Activated naive CD8-positive, alpha-beta T cell treated with anti-CD3 and anti-CD28 coated beads for 36 hours (primary cell): Measurements from ENCODE around the gene SMAP2. TPM values are rescaled to one million over a fixed set of nuclear protein-coding genes. Genes with fewer than 3 reads are reported as not detected.
"Not testable (repeated sequence)": the region's sequence is repeated elsewhere in the genome, so short reads cannot be mapped to it uniquely, and the experiment has no call there.

ENCODE experiments used
- DNase-seq: peaks from one replicate; pipeline ENCODE4 v3.0.0; 2021
- H3K27ac Mint-ChIP-seq: one replicate; pipeline ENCODE4 v1.8.0; 2022; ENCODE audit warnings: mild to moderate bottlenecking, moderate library complexity, mixed read lengths
- H3K27me3 Mint-ChIP-seq: one replicate; pipeline ENCODE4 v1.8.0; 2022; ENCODE audit warnings: mild to moderate bottlenecking, mixed read lengths
- H3K36me3 Mint-ChIP-seq: one replicate; pipeline ENCODE4 v1.8.0; 2021; ENCODE audit warnings: mild to moderate bottlenecking, mixed read lengths
- H3K4me1 Mint-ChIP-seq: one replicate; pipeline ENCODE4 v1.8.0; 2021; ENCODE audit warnings: mixed read lengths
- H3K4me3 Mint-ChIP-seq: one replicate; pipeline ENCODE4 v1.8.0; 2022; ENCODE audit warnings: mild to moderate bottlenecking, moderate library complexity, mixed read lengths
- H3K9me3 Mint-ChIP-seq: one replicate; pipeline ENCODE4 v1.8.0; 2022; ENCODE audit warnings: mixed read lengths
- total RNA-seq, 2 experiments: library from RNA; stranded (reverse); gene quantifications; one replicate each; pipeline ENCODE4 v1.2.3, GENCODE V29; 2021

SMAP2 gene
- total RNA-seq, 2 experiments from 2014 or later = 160 to 162 TPM

- DNase-seq = no peak
- peak overlapping the region; percentile 99 for H3K27ac Mint-ChIP-seq
- peaks cover 89% of the 10 kb centered on the region for H3K4me1 Mint-ChIP-seq
- no peaks in the 10 kb centered on the region for H3K9me3 Mint-ChIP-seq
- peak overlapping the region; percentile 82 for H3K4me3 Mint-ChIP-seq
- H3K36me3 Mint-ChIP-seq = peaks cover 57% of the 10 kb centered on the region
- H3K27me3 Mint-ChIP-seq = no peaks in the 10 kb centered on the region
Observed at GRCh38 chr1:40383488-40384412, 10.2 kb downstream of the SMAP2 start.

- peak overlapping the region; percentile 82 for H3K4me3 Mint-ChIP-seq
- no peaks in the 10 kb centered on the region for H3K27me3 Mint-ChIP-seq
- H3K36me3 Mint-ChIP-seq = peaks cover 58% of the 10 kb centered on the region
- H3K4me1 Mint-ChIP-seq = peaks cover 91% of the 10 kb centered on the region
- no peaks in the 10 kb centered on the region for H3K9me3 Mint-ChIP-seq
- DNase-seq = no peak
- peak overlapping the region; percentile 99 for H3K27ac Mint-ChIP-seq
Observed at GRCh38 chr1:40384413-40384762, 10.9 kb downstream of the SMAP2 start.

- Mint-ChIP-seq H3K4me1 (peaks cover 91% of the 10 kb centered on the region), H3K27me3 (no peaks in the 10 kb centered on the region), H3K9me3 (no peaks in the 10 kb centered on the region), H3K4me3 (peak overlapping the region; percentile 82), H3K36me3 (peaks cover 57% of the 10 kb centered on the region), H3K27ac (peak overlapping the region; percentile 99)
- DNase-seq = peak; percentile 28
Observed at GRCh38 chr1:40384887-40385286, 11.4 kb downstream of the SMAP2 start.

- Mint-ChIP-seq H3K27me3 (no peaks in the 10 kb centered on the region), H3K27ac (peak overlapping the region; percentile 99), H3K4me3 (peak overlapping the region; percentile 82), H3K36me3 (peaks cover 62% of the 10 kb centered on the region), H3K4me1 (peaks cover 92% of the 10 kb centered on the region), H3K9me3 (no peaks in the 10 kb centered on the region)
- DNase-seq = peak; percentile 69
Observed at GRCh38 chr1:40385437-40386358, 12.2 kb downstream of the SMAP2 start.

GRCh38 chr1:40386359-40386723, 12.8 kb downstream of the SMAP2 start:
- Mint-ChIP-seq H3K27me3 (no peaks in the 10 kb centered on the region), H3K36me3 (peaks cover 63% of the 10 kb centered on the region), H3K4me1 (peaks cover 92% of the 10 kb centered on the region), H3K27ac (peak overlapping the region; percentile 99), H3K9me3 (no peaks in the 10 kb centered on the region), H3K4me3 (peak overlapping the region; percentile 82)
- DNase-seq = no peak

GRCh38 chr1:40386796-40387195, 13.3 kb downstream of the SMAP2 start:
- DNase-seq = no peak
- Mint-ChIP-seq H3K27ac (peak overlapping the region; percentile 99), H3K4me3 (peak overlapping the region; percentile 82), H3K4me1 (peaks cover 92% of the 10 kb centered on the region), H3K9me3 (no peaks in the 10 kb centered on the region), H3K36me3 (peaks cover 63% of the 10 kb centered on the region), H3K27me3 (no peaks in the 10 kb centered on the region)

GRCh38 chr1:40387381-40388306, 14.1 kb downstream of the SMAP2 start:
- H3K9me3 Mint-ChIP-seq, H3K27me3 Mint-ChIP-seq: not testable (repeated sequence)
- Mint-ChIP-seq H3K27ac (peak overlapping the region; percentile 99), H3K4me3 (peak overlapping the region; percentile 89), H3K36me3 (peaks cover 62% of the 10 kb centered on the region), H3K4me1 (peaks cover 92% of the 10 kb centered on the region)
- peak; percentile 55 for DNase-seq

GRCh38 chr1:40388456-40389321, 15.2 kb downstream of the SMAP2 start:
- Mint-ChIP-seq H3K36me3 (peaks cover 58% of the 10 kb centered on the region), H3K27ac (peak overlapping the region; percentile 96), H3K4me3 (peak overlapping the region; percentile 89), H3K4me1 (peaks cover 90% of the 10 kb centered on the region)
- not testable (repeated sequence) for H3K9me3 Mint-ChIP-seq, H3K27me3 Mint-ChIP-seq
- DNase-seq = peak; percentile 47

- peak overlapping the region; percentile 89 for H3K4me3 Mint-ChIP-seq
- peak; percentile 19 for DNase-seq
- H3K9me3 Mint-ChIP-seq = no peaks in the 10 kb centered on the region
- H3K4me1 Mint-ChIP-seq = peaks cover 90% of the 10 kb centered on the region
- H3K36me3 Mint-ChIP-seq = peaks cover 60% of the 10 kb centered on the region
- H3K27me3 Mint-ChIP-seq = no peaks in the 10 kb centered on the region
- H3K27ac Mint-ChIP-seq = peak overlapping the region; percentile 96
Observed at GRCh38 chr1:40389322-40389803, 15.8 kb downstream of the SMAP2 start.

- Mint-ChIP-seq H3K4me3 (peak overlapping the region; percentile 89), H3K36me3 (peaks cover 62% of the 10 kb centered on the region), H3K27ac (peak overlapping the region; percentile 96), H3K9me3 (no peaks in the 10 kb centered on the region), H3K27me3 (no peaks in the 10 kb centered on the region), H3K4me1 (peaks cover 90% of the 10 kb centered on the region)
- DNase-seq = no peak
Observed at GRCh38 chr1:40389871-40390560, 16.5 kb downstream of the SMAP2 start.

- Mint-ChIP-seq H3K4me3 (peak overlapping the region; percentile 89), H3K9me3 (no peaks in the 10 kb centered on the region), H3K27ac (peak overlapping the region; percentile 96), H3K4me1 (peaks cover 89% of the 10 kb centered on the region), H3K36me3 (peaks cover 67% of the 10 kb centered on the region), H3K27me3 (no peaks in the 10 kb centered on the region)
- no peak for DNase-seq
Observed at GRCh38 chr1:40390857-40391256, 17.3 kb downstream of the SMAP2 start.

GRCh38 chr1:40391688-40392145, 18.2 kb downstream of the SMAP2 start:
- H3K36me3 Mint-ChIP-seq = peaks cover 68% of the 10 kb centered on the region
- no peak overlapping the region for H3K4me3 Mint-ChIP-seq
- H3K9me3 Mint-ChIP-seq = no peaks in the 10 kb centered on the region
- peaks cover 89% of the 10 kb centered on the region for H3K4me1 Mint-ChIP-seq
- no peaks in the 10 kb centered on the region for H3K27me3 Mint-ChIP-seq
- H3K27ac Mint-ChIP-seq = peak overlapping the region; percentile 96
- no peak for DNase-seq

GRCh38 chr1:40392221-40392620, 18.7 kb downstream of the SMAP2 start:
- DNase-seq = no peak
- peaks cover 89% of the 10 kb centered on the region for H3K4me1 Mint-ChIP-seq
- no peaks in the 10 kb centered on the region for H3K27me3 Mint-ChIP-seq
- H3K4me3 Mint-ChIP-seq = no peak overlapping the region
- H3K27ac Mint-ChIP-seq = peak overlapping the region; percentile 96
- no peaks in the 10 kb centered on the region for H3K9me3 Mint-ChIP-seq
- peaks cover 70% of the 10 kb centered on the region for H3K36me3 Mint-ChIP-seq
